Measurements from ENCODE around the gene SH3PXD2B. TPM values are rescaled to one million over a fixed set of nuclear protein-coding genes. Genes with fewer than 3 reads are reported as not detected.

The SH3PXD2B gene
- total RNA-seq: 10 to 100 TPM in 5 of 7 donors, 1 to 10 TPM in 2; 5.2 to 31.8 (median 19.8) TPM
- 1 to 10 TPM; 2.0 to 2.7 (median 2.4) TPM for polyA plus RNA-seq
- long read RNA-seq, donor 1, full-length matches to known transcripts: 1 of 1 reads
- long read RNA-seq, donor 1, partial matches to known transcripts: 0 of 1 reads
- long read RNA-seq, donor 1, other reads (novel, unspliced or antisense): 0 of 1 reads
- long read RNA-seq, donor 2, full-length matches to known transcripts: 2 of 2 reads
- long read RNA-seq, donor 2, partial matches to known transcripts: 0 of 2 reads
- long read RNA-seq, donor 2, other reads (novel, unspliced or antisense): 0 of 2 reads

DNA sequence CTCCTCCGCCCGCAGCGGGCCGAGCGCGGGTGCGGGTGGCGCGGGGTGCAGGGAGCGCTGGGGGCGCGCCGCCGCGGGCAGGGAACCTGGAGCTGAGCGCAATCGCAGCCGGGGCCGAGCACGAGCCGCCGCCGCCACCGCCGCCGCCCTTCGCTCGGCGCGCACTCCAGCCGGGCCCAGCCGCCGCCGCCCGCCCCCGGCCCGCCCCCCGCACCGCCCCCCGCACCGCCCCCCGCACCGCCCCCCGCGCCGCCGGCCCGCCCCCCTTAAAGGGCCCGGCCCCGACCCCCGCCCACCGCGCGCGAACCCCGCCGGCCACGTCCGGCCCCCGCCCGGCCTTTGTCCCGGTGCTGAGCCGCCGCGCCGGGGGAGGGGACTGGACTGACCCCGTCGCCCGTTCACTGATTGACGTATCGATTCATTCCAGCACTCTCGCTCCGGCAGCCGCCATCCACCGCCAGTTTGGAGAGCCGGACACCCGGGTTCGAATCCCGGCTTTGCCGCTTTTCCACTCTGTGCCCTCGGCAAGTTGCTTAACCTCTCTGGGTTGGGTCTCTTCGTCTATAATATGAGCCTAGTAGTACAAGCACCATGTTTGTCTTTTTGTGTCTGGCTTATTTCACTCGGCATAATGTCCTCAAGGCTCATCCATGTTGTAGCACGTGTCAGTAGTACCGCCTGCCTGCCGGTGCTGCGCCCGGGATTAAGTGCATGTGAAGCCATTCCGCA is at the start of gene SH3PXD2B:
Gene SH3PXD2B, minus strand, starts transcription at position 168 of the 729 bp plus-strand sequence. CDS start 173 bp downstream, outside the sequence.
- peaks cover 0 to 65% (median 20%) of the 10 kb centered on the region in 7 donors for H3K27me3 ChIP-seq (replicated peaks in 1 of 7)
- whole genome bisulfite sequencing, 5 donors: 5 to 25% (median 13%) methylated on average over 20 to 89 of the region's 89 CpGs
- intact Hi-C loops (cut with DNase I; ENCODE audit: low total_unique reads): no loop called here
- no peaks in the 10 kb centered on the region for H3K36me3 ChIP-seq
- peak; percentile 81 for DNase-seq
- H3K9me3 ChIP-seq: no peaks in the 10 kb centered on the region
- TF ChIP-seq, protein P1, sequence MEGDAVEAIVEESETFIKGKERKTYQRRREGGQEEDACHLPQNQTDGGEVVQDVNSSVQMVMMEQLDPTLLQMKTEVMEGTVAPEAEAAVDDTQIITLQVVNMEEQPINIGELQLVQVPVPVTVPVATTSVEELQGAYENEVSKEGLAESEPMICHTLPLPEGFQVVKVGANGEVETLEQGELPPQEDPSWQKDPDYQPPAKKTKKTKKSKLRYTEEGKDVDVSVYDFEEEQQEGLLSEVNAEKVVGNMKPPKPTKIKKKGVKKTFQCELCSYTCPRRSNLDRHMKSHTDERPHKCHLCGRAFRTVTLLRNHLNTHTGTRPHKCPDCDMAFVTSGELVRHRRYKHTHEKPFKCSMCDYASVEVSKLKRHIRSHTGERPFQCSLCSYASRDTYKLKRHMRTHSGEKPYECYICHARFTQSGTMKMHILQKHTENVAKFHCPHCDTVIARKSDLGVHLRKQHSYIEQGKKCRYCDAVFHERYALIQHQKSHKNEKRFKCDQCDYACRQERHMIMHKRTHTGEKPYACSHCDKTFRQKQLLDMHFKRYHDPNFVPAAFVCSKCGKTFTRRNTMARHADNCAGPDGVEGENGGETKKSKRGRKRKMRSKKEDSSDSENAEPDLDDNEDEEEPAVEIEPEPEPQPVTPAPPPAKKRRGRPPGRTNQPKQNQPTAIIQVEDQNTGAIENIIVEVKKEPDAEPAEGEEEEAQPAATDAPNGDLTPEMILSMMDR (IDR thresholded peaks at IDR 0.05 in 8 of 11, conservative IDR thresholded peaks at IDR 0.05 in 3 of 11): no peak
- TF ChIP-seq POLR2AphosphoS5 (IDR thresholded peaks at IDR 0.05) (peak in 2 of 3 donors; percentile 12 to 26), POLR2A (IDR thresholded peaks at IDR 0.05) (no peak)
- peak within 1 kb of the TSS in 5 of 8 donors; percentile 28 to 70 (median 55) for H3K27ac ChIP-seq
- H3K4me1 ChIP-seq: peaks cover 0 to 37% (median 16%) of the 10 kb centered on the region in 6 donors
- peak within 1 kb of the TSS; percentile 46 to 86 (median 62) for H3K4me3 ChIP-seq

DNA sequence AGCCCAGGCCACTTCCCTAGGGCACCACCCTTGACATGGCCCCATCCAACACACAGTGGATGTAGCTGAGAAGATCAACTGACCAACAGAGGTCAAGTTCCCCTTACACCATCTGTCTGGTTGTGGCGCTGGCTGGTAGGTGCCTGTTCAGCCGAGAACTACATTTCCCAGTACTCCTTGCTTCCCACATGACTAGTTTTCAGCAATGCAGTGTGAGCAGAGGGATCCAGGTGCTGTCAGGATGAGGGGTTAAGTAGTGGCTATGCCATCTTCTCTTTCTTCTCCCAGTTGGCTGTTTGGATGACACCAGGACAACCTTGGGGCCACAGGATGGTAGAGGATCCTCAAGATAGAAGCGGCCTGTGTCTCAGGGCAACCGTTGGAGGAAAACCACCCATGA is 48.6 kb upstream of the SH3PXD2B start:
- Histone ChIP-seq H3K9me3 (no peaks in the 10 kb centered on the region), H3K36me3 (no peaks in the 10 kb centered on the region), H3K27me3 (replicated peaks in 1 of 7) (peaks cover 0 to 33% (median 0%) of the 10 kb centered on the region in 7 donors), H3K27ac (no peak overlapping the region), H3K4me3 (no peak overlapping the region), H3K4me1 (peaks cover 0 to 3% (median 0%) of the 10 kb centered on the region in 6 donors)
- intact Hi-C loops (cut with DNase I; ENCODE audit: low total_unique reads): no loop called here
- 80 to 93% (median 90%) methylated on average over 4 of the region's 4 CpGs for WGBS, 5 donors
- TF ChIP-seq POLR2A (IDR thresholded peaks at IDR 0.05) (no peak), POLR2AphosphoS5 (IDR thresholded peaks at IDR 0.05) (no peak)
- TF ChIP-seq, protein P1 (IDR thresholded peaks at IDR 0.05 in 8 of 11, conservative IDR thresholded peaks at IDR 0.05 in 3 of 11): no peak
- DNase-seq: peak; percentile 17

DNA sequence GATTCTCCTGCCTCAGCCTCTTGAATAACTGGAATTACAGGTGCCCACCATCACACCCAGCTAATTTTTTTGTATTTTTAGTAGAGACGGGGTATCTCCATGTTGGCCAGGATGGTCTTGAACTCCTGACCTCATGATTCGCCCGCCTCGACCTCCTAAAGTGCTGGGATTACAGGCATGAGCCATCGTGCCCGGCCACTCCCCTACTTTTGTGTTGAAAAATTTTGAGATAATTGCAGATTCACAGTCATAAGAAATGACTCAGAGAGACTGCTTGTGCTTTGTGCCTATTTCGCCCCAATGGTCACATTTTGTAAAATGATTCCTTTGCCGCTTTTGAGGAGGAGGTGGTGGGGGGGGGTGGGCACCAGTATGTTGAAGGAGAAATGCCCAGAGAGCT is 48.1 kb upstream of the SH3PXD2B start:
- Histone ChIP-seq H3K36me3 (no peaks in the 10 kb centered on the region), H3K27me3 (replicated peaks in 1 of 7) (peaks cover 0 to 31% (median 0%) of the 10 kb centered on the region in 7 donors), H3K9me3 (no peaks in the 10 kb centered on the region), H3K4me1 (peaks cover 0 to 4% (median 2%) of the 10 kb centered on the region in 6 donors), H3K4me3 (no peak overlapping the region), H3K27ac (no peak overlapping the region)
- no peak for DNase-seq
- TF ChIP-seq, protein P1 (IDR thresholded peaks at IDR 0.05 in 8 of 11, conservative IDR thresholded peaks at IDR 0.05 in 3 of 11): no peak
- TF ChIP-seq POLR2AphosphoS5 (IDR thresholded peaks at IDR 0.05) (no peak), POLR2A (IDR thresholded peaks at IDR 0.05) (no peak)
- 89 to 95% (median 95%) methylated on average over 8 of the region's 8 CpGs for WGBS, 5 donors
- intact Hi-C loops (cut with DNase I; ENCODE audit: low total_unique reads): no loop called here
